Measurements from ENCODE around the gene DEPDC4. TPM values are rescaled to one million over a fixed set of nuclear protein-coding genes. Genes with fewer than 3 reads are reported as not detected.

Gene DEPDC4
- total and polyA plus RNA-seq, 2 experiments from 2014 or later = 2.2 to 9.4 TPM

GRCh38 chr12:100214518-100214917 is 52.4 kb downstream of the DEPDC4 start (continued):
- TF ChIP-seq ZNF114 (CRISPR knock-in tag; IDR thresholded peaks at IDR 0.05) = no peak
- TF ChIP-seq REST (IDR thresholded peaks at IDR 0.05; ENCODE audit: unreplicated experiment) = no peak
- no peak for TF ChIP-seq EZH2phosphoT487 (IDR thresholded peaks at IDR 0.05; ENCODE audit: unreplicated experiment)
- TF ChIP-seq JUNB (IDR thresholded peaks at IDR 0.05; ENCODE audit: unreplicated experiment) = no peak
- TF ChIP-seq, protein P1, sequence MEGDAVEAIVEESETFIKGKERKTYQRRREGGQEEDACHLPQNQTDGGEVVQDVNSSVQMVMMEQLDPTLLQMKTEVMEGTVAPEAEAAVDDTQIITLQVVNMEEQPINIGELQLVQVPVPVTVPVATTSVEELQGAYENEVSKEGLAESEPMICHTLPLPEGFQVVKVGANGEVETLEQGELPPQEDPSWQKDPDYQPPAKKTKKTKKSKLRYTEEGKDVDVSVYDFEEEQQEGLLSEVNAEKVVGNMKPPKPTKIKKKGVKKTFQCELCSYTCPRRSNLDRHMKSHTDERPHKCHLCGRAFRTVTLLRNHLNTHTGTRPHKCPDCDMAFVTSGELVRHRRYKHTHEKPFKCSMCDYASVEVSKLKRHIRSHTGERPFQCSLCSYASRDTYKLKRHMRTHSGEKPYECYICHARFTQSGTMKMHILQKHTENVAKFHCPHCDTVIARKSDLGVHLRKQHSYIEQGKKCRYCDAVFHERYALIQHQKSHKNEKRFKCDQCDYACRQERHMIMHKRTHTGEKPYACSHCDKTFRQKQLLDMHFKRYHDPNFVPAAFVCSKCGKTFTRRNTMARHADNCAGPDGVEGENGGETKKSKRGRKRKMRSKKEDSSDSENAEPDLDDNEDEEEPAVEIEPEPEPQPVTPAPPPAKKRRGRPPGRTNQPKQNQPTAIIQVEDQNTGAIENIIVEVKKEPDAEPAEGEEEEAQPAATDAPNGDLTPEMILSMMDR (conservative IDR thresholded peaks at IDR 0.05; ENCODE audit: low read depth in 2 of 2) = no peak
- no peak for TF ChIP-seq CREB1 (CRISPR knock-in tag; IDR thresholded peaks at IDR 0.05; ENCODE audit: low read depth)
- TF ChIP-seq NANOG (IDR thresholded peaks at IDR 0.05; ENCODE audit: borderline replicate concordance) = no peak

GRCh38 chr12:100213016-100213891 is 53.6 kb downstream of the DEPDC4 start:
- H3K27ac ChIP-seq (ENCODE audit: low read depth) = no peak overlapping the region
- no peaks in the 10 kb centered on the region for H3K9me2 ChIP-seq (ENCODE audit: insufficient read depth)
- no peaks in the 10 kb centered on the region for H3K79me2 ChIP-seq (replicated peaks; ENCODE audit: insufficient read depth)
- Mint-ChIP-seq H3K36me3 (ENCODE audit: low read depth) (peaks cover 46% of the 10 kb centered on the region), H3K4me3 (no peak overlapping the region), H3K27me3 (ENCODE audit: insufficient read depth, low read depth, poor library complexity) (no peaks in the 10 kb centered on the region), H3K9me3 (no peaks in the 10 kb centered on the region), H3K27ac (no peak overlapping the region), H3K4me1 (no peaks in the 10 kb centered on the region)
- no peak overlapping the region for H3K4me2 ChIP-seq
- H2AFZ ChIP-seq = no peak overlapping the region
- DNase-seq (ENCODE audit: low spot score) (no peak), ATAC-seq (no peak)
- H3K4me1 ChIP-seq (ENCODE audit: insufficient read depth) = no peaks in the 10 kb centered on the region
- peaks cover 3% of the 10 kb centered on the region; the same call in 1 of the 2 replicates for H4K20me1 ChIP-seq (replicated peaks; ENCODE audit: insufficient read depth)
- H3K36me3 ChIP-seq (ENCODE audit: insufficient read depth) = peaks cover 23% of the 10 kb centered on the region; the same call in 1 of the 2 replicates
- no peaks in the 10 kb centered on the region for H3K27me3 ChIP-seq (ENCODE audit: insufficient read depth)
- H3F3A ChIP-seq (replicated peaks; ENCODE audit: low read depth) = 0 out of 2 replicates have a peak, but pooled peaks cover 4% of the 10 kb centered on the region
- H3K4me3 ChIP-seq = no peak overlapping the region
- no peak for TF ChIP-seq JUNB (IDR thresholded peaks at IDR 0.05; ENCODE audit: unreplicated experiment)
- TF ChIP-seq CREB1 (CRISPR knock-in tag; IDR thresholded peaks at IDR 0.05; ENCODE audit: low read depth) = no peak
- no peak for TF ChIP-seq ZNF462 (CRISPR knock-in tag; IDR thresholded peaks at IDR 0.05)
- no peak for TF ChIP-seq ETS1 (IDR thresholded peaks at IDR 0.05)
- TF ChIP-seq EZH2 (IDR thresholded peaks at IDR 0.05; ENCODE audit: low read depth, unreplicated experiment) = no peak
- TF ChIP-seq ZNF114 (CRISPR knock-in tag; IDR thresholded peaks at IDR 0.05) = no peak
- no peak for TF ChIP-seq ZNF331 (CRISPR knock-in tag; IDR thresholded peaks at IDR 0.05; ENCODE audit: low read depth)
